ENCODE measurements around the gene VAV1.
"Not testable (repeated sequence)": the region's sequence is repeated elsewhere in the genome, so short reads cannot be mapped to it uniquely, and the experiment has no call there.

The VAV1 gene

GRCh38 chr19:6820237-6820636, 47.7 kb downstream of the VAV1 start:
- Histone ChIP-seq H3K9ac (ENCODE audit: low read length in 2 of 2) (no peak overlapping the region), H3K4me3 (ENCODE audit: low read length in 2 of 2) (no peak overlapping the region), H3K27ac (ENCODE audit: low read length) (no peak overlapping the region), H3K27me3 (ENCODE audit: control insufficient read depth in 1 of 2, insufficient read depth in 2 of 2, low read length in 2 of 2) (peaks cover 0 to 4% of the 10 kb centered on the region in 2 donors), H3K9me3 (ENCODE audit: control insufficient read depth in 2 of 2, low read length in 2 of 2) (peaks cover 4 to 13% of the 10 kb centered on the region in 2 donors), H3K36me3 (ENCODE audit: control insufficient read depth in 2 of 2, insufficient read depth in 2 of 2, low read length in 2 of 2) (no peaks in the 10 kb centered on the region), H3K4me1 (ENCODE audit: control insufficient read depth, insufficient read depth, low read length) (no peaks in the 10 kb centered on the region)

- no peaks in the 10 kb centered on the region for H3K4me1 ChIP-seq (ENCODE audit: control insufficient read depth, insufficient read depth, low read length)
- no peaks in the 10 kb centered on the region for H3K36me3 ChIP-seq (ENCODE audit: control insufficient read depth in 2 of 2, insufficient read depth in 2 of 2, low read length in 2 of 2)
- peaks cover 4 to 13% of the 10 kb centered on the region in 2 donors for H3K9me3 ChIP-seq (ENCODE audit: control insufficient read depth in 2 of 2, low read length in 2 of 2)
- H3K9ac ChIP-seq (ENCODE audit: low read length in 2 of 2) = no peak overlapping the region
- no peak overlapping the region for H3K27ac ChIP-seq (ENCODE audit: low read length)
- H3K4me3 ChIP-seq (ENCODE audit: low read length in 2 of 2) = no peak overlapping the region
- H3K27me3 ChIP-seq (ENCODE audit: control insufficient read depth in 1 of 2, insufficient read depth in 2 of 2, low read length in 2 of 2) = peaks cover 0 to 4% of the 10 kb centered on the region in 2 donors
Measured at GRCh38 chr19:6821639-6822310, 49.3 kb downstream of the VAV1 start.

- no peak overlapping the region for H3K27ac ChIP-seq (ENCODE audit: low read length)
- H3K9ac ChIP-seq (ENCODE audit: low read length in 2 of 2) = no peak overlapping the region
- H3K4me3 ChIP-seq (ENCODE audit: low read length in 2 of 2) = no peak overlapping the region
- no peaks in the 10 kb centered on the region for H3K4me1 ChIP-seq (ENCODE audit: control insufficient read depth, insufficient read depth, low read length)
- no peaks in the 10 kb centered on the region for H3K36me3 ChIP-seq (ENCODE audit: control insufficient read depth in 2 of 2, insufficient read depth in 2 of 2, low read length in 2 of 2)
- H3K27me3 ChIP-seq (ENCODE audit: control insufficient read depth in 1 of 2, insufficient read depth in 2 of 2, low read length in 2 of 2) = peaks cover 0 to 4% of the 10 kb centered on the region in 2 donors
- H3K9me3 ChIP-seq (ENCODE audit: control insufficient read depth in 2 of 2, low read length in 2 of 2) = peaks cover 4 to 13% of the 10 kb centered on the region in 2 donors
Measured at GRCh38 chr19:6822311-6822670, 49.8 kb downstream of the VAV1 start.

GRCh38 chr19:6825076-6825774, 52.7 kb downstream of the VAV1 start:
- peaks cover 4% of the 10 kb centered on the region in 2 donors for H3K9me3 ChIP-seq (ENCODE audit: control insufficient read depth in 2 of 2, low read length in 2 of 2)
- H3K27me3 ChIP-seq (ENCODE audit: control insufficient read depth in 1 of 2, insufficient read depth in 2 of 2, low read length in 2 of 2) = peaks cover 0 to 6% of the 10 kb centered on the region in 2 donors
- H3K9ac ChIP-seq (ENCODE audit: low read length in 2 of 2) = no peak overlapping the region
- no peaks in the 10 kb centered on the region for H3K4me1 ChIP-seq (ENCODE audit: control insufficient read depth, insufficient read depth, low read length)
- no peak overlapping the region for H3K4me3 ChIP-seq (ENCODE audit: low read length in 2 of 2)
- no peaks in the 10 kb centered on the region for H3K36me3 ChIP-seq (ENCODE audit: control insufficient read depth in 2 of 2, insufficient read depth in 2 of 2, low read length in 2 of 2)
- no peak overlapping the region for H3K27ac ChIP-seq (ENCODE audit: low read length)

- peaks cover 0 to 6% of the 10 kb centered on the region in 2 donors for H3K27me3 ChIP-seq (ENCODE audit: control insufficient read depth in 1 of 2, insufficient read depth in 2 of 2, low read length in 2 of 2)
- H3K9ac ChIP-seq (ENCODE audit: low read length in 2 of 2) = no peak overlapping the region
- H3K36me3 ChIP-seq (ENCODE audit: control insufficient read depth in 2 of 2, insufficient read depth in 2 of 2, low read length in 2 of 2) = no peaks in the 10 kb centered on the region
- H3K9me3 ChIP-seq (ENCODE audit: control insufficient read depth in 2 of 2, low read length in 2 of 2) = no peaks in the 10 kb centered on the region
- no peak overlapping the region for H3K27ac ChIP-seq (ENCODE audit: low read length)
- H3K4me1 ChIP-seq (ENCODE audit: control insufficient read depth, insufficient read depth, low read length) = no peaks in the 10 kb centered on the region
- no peak overlapping the region for H3K4me3 ChIP-seq (ENCODE audit: low read length in 2 of 2)
Measured at GRCh38 chr19:6826281-6826920, 53.9 kb downstream of the VAV1 start.

- Histone ChIP-seq H3K4me3 (ENCODE audit: low read length in 2 of 2) (no peak overlapping the region), H3K4me1 (ENCODE audit: control insufficient read depth, insufficient read depth, low read length) (no peaks in the 10 kb centered on the region), H3K36me3 (ENCODE audit: control insufficient read depth in 2 of 2, insufficient read depth in 2 of 2, low read length in 2 of 2) (no peaks in the 10 kb centered on the region), H3K9me3 (ENCODE audit: control insufficient read depth in 2 of 2, low read length in 2 of 2) (no peaks in the 10 kb centered on the region), H3K9ac (ENCODE audit: low read length in 2 of 2) (no peak overlapping the region), H3K27ac (ENCODE audit: low read length) (no peak overlapping the region), H3K27me3 (ENCODE audit: control insufficient read depth in 1 of 2, insufficient read depth in 2 of 2, low read length in 2 of 2) (peaks cover 0 to 6% of the 10 kb centered on the region in 2 donors)
Measured at GRCh38 chr19:6828306-6828697, 55.8 kb downstream of the VAV1 start.

- Histone ChIP-seq H3K4me1 (ENCODE audit: control insufficient read depth, insufficient read depth, low read length) (no peaks in the 10 kb centered on the region), H3K27me3 (ENCODE audit: control insufficient read depth in 1 of 2, insufficient read depth in 2 of 2, low read length in 2 of 2) (peaks cover 0 to 6% of the 10 kb centered on the region in 2 donors), H3K4me3 (ENCODE audit: low read length in 2 of 2) (no peak overlapping the region), H3K27ac (ENCODE audit: low read length) (no peak overlapping the region), H3K9me3 (ENCODE audit: control insufficient read depth in 2 of 2, low read length in 2 of 2) (no peaks in the 10 kb centered on the region), H3K9ac (ENCODE audit: low read length in 2 of 2) (no peak overlapping the region), H3K36me3 (ENCODE audit: control insufficient read depth in 2 of 2, insufficient read depth in 2 of 2, low read length in 2 of 2) (no peaks in the 10 kb centered on the region)
Measured at GRCh38 chr19:6828698-6829633, 56.5 kb downstream of the VAV1 start.

- H3K9ac ChIP-seq (ENCODE audit: low read length in 2 of 2); H3K9me3 ChIP-seq (ENCODE audit: control insufficient read depth in 2 of 2, low read length in 2 of 2); H3K36me3 ChIP-seq (ENCODE audit: control insufficient read depth in 2 of 2, insufficient read depth in 2 of 2, low read length in 2 of 2); H3K27ac ChIP-seq (ENCODE audit: low read length); H3K27me3 ChIP-seq (ENCODE audit: control insufficient read depth in 1 of 2, insufficient read depth in 2 of 2, low read length in 2 of 2); H3K4me3 ChIP-seq (ENCODE audit: low read length in 2 of 2); H3K4me1 ChIP-seq (ENCODE audit: control insufficient read depth, insufficient read depth, low read length): not testable (repeated sequence)
Measured at GRCh38 chr19:6829829-6830228, 57.3 kb downstream of the VAV1 start.

- not testable (repeated sequence) for H3K27ac ChIP-seq (ENCODE audit: low read length); H3K36me3 ChIP-seq (ENCODE audit: control insufficient read depth in 2 of 2, insufficient read depth in 2 of 2, low read length in 2 of 2); H3K4me1 ChIP-seq (ENCODE audit: control insufficient read depth, insufficient read depth, low read length)
Measured at GRCh38 chr19:6831084-6831483, 58.6 kb downstream of the VAV1 start.

GRCh38 chr19:6832412-6832811, 59.9 kb downstream of the VAV1 start:
- H3K4me1 ChIP-seq (ENCODE audit: control insufficient read depth, insufficient read depth, low read length) = no peaks in the 10 kb centered on the region
- no peak overlapping the region for H3K4me3 ChIP-seq (ENCODE audit: low read length in 2 of 2)
- peaks cover 0 to 6% of the 10 kb centered on the region in 2 donors for H3K27me3 ChIP-seq (ENCODE audit: control insufficient read depth in 1 of 2, insufficient read depth in 2 of 2, low read length in 2 of 2)
- peaks cover 0 to 3% of the 10 kb centered on the region in 2 donors for H3K9me3 ChIP-seq (ENCODE audit: control insufficient read depth in 2 of 2, low read length in 2 of 2)
- H3K27ac ChIP-seq (ENCODE audit: low read length) = no peak overlapping the region
- H3K9ac ChIP-seq (ENCODE audit: low read length in 2 of 2) = no peak overlapping the region
- H3K36me3 ChIP-seq (ENCODE audit: control insufficient read depth in 2 of 2, insufficient read depth in 2 of 2, low read length in 2 of 2) = no peaks in the 10 kb centered on the region

More at GRCh38 chr19:6831084-6831483, 58.6 kb downstream of the VAV1 start:
- H3K9me3 ChIP-seq (ENCODE audit: control insufficient read depth in 2 of 2, low read length in 2 of 2); H3K9ac ChIP-seq (ENCODE audit: low read length in 2 of 2); H3K4me3 ChIP-seq (ENCODE audit: low read length in 2 of 2); H3K27me3 ChIP-seq (ENCODE audit: control insufficient read depth in 1 of 2, insufficient read depth in 2 of 2, low read length in 2 of 2): not testable (repeated sequence)
